ENCODE measurements around the gene CTNNBL1. TPM values are rescaled to one million over a fixed set of nuclear protein-coding genes. Genes with fewer than 3 reads are reported as not detected.

The CTNNBL1 gene
- total and polyA plus RNA-seq, 2 donors (not counting 3 experiments of a cell fraction or from before 2014, with no cell fraction given), result 20.8 to 60.2 TPM

DNA sequence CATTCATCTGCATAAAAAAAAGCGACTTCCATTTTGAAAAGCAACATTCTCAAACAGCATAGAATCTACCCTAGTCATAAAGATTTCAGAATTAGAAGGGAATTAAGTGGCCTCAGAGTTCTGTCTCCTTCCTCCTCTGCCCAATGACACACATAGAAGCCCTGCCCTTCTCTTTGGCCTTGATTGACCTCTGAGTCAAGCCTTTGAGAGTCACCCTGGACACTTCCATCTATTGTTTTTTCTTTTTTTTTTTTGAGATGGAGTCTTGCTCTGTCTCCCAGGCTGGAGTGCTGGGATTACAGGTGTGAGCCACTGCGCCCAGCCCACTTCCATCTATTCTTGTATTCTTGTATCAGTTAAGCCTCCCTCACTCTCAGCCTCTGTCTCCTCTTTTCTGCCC lies 44.8 kb upstream of the CTNNBL1 start:
- no peak overlapping the region for H3K9ac ChIP-seq (replicated peaks; ENCODE audit: extremely low read depth, insufficient read depth, low read length)
- H3K9me3 ChIP-seq (replicated peaks; ENCODE audit: control insufficient read depth, insufficient read depth, low read length), result no peaks in the 10 kb centered on the region
- no TSS peak for BruUV-seq (replicated peaks)
- DNase-seq (ENCODE audit: low read depth, low spot score) (peak; percentile 40), FAIRE-seq (peak; percentile 55)
- no peak overlapping the region for H3K4me2 ChIP-seq (ENCODE audit: insufficient read depth, low read length)
- no peak overlapping the region for H3K27ac ChIP-seq (ENCODE audit: insufficient read depth, low read depth, low read length)
- peak; percentile 48 for TF ChIP-seq FOS (IDR thresholded peaks at IDR 0.05; ENCODE audit: borderline replicate concordance, insufficient read depth, low read length)
- TF ChIP-seq, protein P1, sequence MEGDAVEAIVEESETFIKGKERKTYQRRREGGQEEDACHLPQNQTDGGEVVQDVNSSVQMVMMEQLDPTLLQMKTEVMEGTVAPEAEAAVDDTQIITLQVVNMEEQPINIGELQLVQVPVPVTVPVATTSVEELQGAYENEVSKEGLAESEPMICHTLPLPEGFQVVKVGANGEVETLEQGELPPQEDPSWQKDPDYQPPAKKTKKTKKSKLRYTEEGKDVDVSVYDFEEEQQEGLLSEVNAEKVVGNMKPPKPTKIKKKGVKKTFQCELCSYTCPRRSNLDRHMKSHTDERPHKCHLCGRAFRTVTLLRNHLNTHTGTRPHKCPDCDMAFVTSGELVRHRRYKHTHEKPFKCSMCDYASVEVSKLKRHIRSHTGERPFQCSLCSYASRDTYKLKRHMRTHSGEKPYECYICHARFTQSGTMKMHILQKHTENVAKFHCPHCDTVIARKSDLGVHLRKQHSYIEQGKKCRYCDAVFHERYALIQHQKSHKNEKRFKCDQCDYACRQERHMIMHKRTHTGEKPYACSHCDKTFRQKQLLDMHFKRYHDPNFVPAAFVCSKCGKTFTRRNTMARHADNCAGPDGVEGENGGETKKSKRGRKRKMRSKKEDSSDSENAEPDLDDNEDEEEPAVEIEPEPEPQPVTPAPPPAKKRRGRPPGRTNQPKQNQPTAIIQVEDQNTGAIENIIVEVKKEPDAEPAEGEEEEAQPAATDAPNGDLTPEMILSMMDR (IDR thresholded peaks at IDR 0.05; ENCODE audit: extremely low read depth in 1 of 2, insufficient read depth in 1 of 2, low read depth in 1 of 2, low read length in 2 of 2), result no peak
- H4K20me1 ChIP-seq (replicated peaks; ENCODE audit: control insufficient read depth, extremely low read depth, insufficient read depth, low read length), result no peaks in the 10 kb centered on the region
- peaks cover 3 to 10% of the 10 kb centered on the region in 2 experiments for H3K27me3 ChIP-seq (ENCODE audit: control insufficient read depth in 2 of 2, insufficient read depth in 2 of 2, low read length in 2 of 2)
- ChIA-PET CTCF (no interaction called here), POLR2A (no interaction called here)
- H3K79me2 ChIP-seq (ENCODE audit: control insufficient read depth, insufficient read depth, low read length), result no peaks in the 10 kb centered on the region
- intact Hi-C loops (cut with micrococcal nuclease), result no loop called here
- H3K4me3 ChIP-seq (replicated peaks in 1 of 3; ENCODE audit: insufficient read depth in 1 of 3, low read depth in 1 of 3, low read length in 3 of 3), result no peak overlapping the region
- H2AFZ ChIP-seq (ENCODE audit: low read depth, low read length), result no peak overlapping the region
- H3K4me1 ChIP-seq (ENCODE audit: control insufficient read depth, extremely low read depth, insufficient read depth, low read length), result no peaks in the 10 kb centered on the region
- no peaks in the 10 kb centered on the region for H3K9me1 ChIP-seq (replicated peaks; ENCODE audit: control insufficient read depth, extremely low read depth, insufficient read depth, low read length)
- H3K36me3 ChIP-seq (ENCODE audit: control insufficient read depth in 2 of 2, extremely low read depth in 1 of 2, insufficient read depth in 2 of 2, low read length in 2 of 2), result no peaks in the 10 kb centered on the region
- dilution Hi-C loops (cut with MboI; ENCODE audit: extremely low pct_ligation_motif_present, low sequenced_read_pairs), result no loop called here

DNA sequence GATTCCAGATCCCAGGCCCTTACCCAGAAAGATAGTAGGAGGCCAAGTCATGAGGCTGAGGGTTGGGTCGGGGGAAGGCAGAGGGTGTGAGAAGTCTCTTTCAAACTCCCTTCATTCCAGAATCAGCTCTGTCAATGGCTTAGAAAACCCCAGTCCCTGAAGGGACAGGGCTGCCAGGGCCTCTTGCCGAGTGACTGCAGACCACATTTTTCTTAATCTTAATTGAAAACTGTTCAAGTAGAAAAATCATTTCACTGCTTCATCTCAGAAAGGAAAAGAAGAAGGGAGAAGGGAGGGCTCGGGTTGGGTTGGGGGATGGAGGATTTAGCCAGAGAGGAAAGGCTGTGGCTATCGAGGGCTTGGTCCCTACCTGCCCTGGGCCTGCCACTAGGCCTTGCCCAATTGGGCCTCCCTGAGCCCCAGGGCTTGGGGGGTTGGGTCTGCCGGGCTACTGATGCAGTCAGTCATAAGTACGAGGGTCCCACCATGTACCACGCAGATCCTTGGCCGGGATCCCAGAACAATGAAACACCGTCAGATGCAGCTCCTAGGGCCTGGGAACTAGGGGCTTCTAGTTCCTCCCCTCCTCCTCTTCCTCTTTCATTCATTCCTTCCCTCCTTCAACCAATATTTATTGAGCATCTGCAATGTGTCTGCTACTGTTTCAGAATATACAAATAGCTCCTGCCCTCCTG lies 44.0 kb upstream of the CTNNBL1 start:
- no peak overlapping the region for H3K9ac ChIP-seq (replicated peaks; ENCODE audit: extremely low read depth, insufficient read depth, low read length)
- no peak overlapping the region for H3K27ac ChIP-seq (ENCODE audit: insufficient read depth, low read depth, low read length)
- no peaks in the 10 kb centered on the region for H3K9me1 ChIP-seq (replicated peaks; ENCODE audit: control insufficient read depth, extremely low read depth, insufficient read depth, low read length)
- H3K4me2 ChIP-seq (ENCODE audit: insufficient read depth, low read length), result no peak overlapping the region
- no peaks in the 10 kb centered on the region for H3K36me3 ChIP-seq (ENCODE audit: control insufficient read depth in 2 of 2, extremely low read depth in 1 of 2, insufficient read depth in 2 of 2, low read length in 2 of 2)
- H3K4me3 ChIP-seq (replicated peaks in 1 of 3; ENCODE audit: insufficient read depth in 1 of 3, low read depth in 1 of 3, low read length in 3 of 3), result no peak overlapping the region
- intact Hi-C loops (cut with micrococcal nuclease), result no loop called here
- ChIA-PET POLR2A (no interaction called here), CTCF (no interaction called here)
- BruUV-seq (replicated peaks), result no TSS peak
- dilution Hi-C loops (cut with MboI; ENCODE audit: extremely low pct_ligation_motif_present, low sequenced_read_pairs), result no loop called here
- DNase-seq (ENCODE audit: low read depth, low spot score) (no peak), FAIRE-seq (no peak)
- H3K27me3 ChIP-seq (ENCODE audit: control insufficient read depth in 2 of 2, insufficient read depth in 2 of 2, low read length in 2 of 2), result peaks cover 2 to 3% of the 10 kb centered on the region in 2 experiments
- H4K20me1 ChIP-seq (replicated peaks; ENCODE audit: control insufficient read depth, extremely low read depth, insufficient read depth, low read length), result no peaks in the 10 kb centered on the region
- no peaks in the 10 kb centered on the region for H3K79me2 ChIP-seq (ENCODE audit: control insufficient read depth, insufficient read depth, low read length)
- no peaks in the 10 kb centered on the region for H3K9me3 ChIP-seq (replicated peaks; ENCODE audit: control insufficient read depth, insufficient read depth, low read length)
- TF ChIP-seq FOS (IDR thresholded peaks at IDR 0.05; ENCODE audit: borderline replicate concordance, insufficient read depth, low read length), result no peak
- no peak for TF ChIP-seq POLR2A (IDR thresholded peaks at IDR 0.05; ENCODE audit: low read depth, low read length)
- TF ChIP-seq, protein P1 (IDR thresholded peaks at IDR 0.05; ENCODE audit: extremely low read depth in 1 of 2, insufficient read depth in 1 of 2, low read depth in 1 of 2, low read length in 2 of 2), result no peak
- no peak for TF ChIP-seq EZH2 (IDR thresholded peaks at IDR 0.05; ENCODE audit: borderline replicate concordance, low read depth, low read length, severe bottlenecking)
- TF ChIP-seq MYC (IDR thresholded peaks at IDR 0.05; ENCODE audit: low read depth, low read length), result no peak
- TF ChIP-seq GATA2 (IDR thresholded peaks at IDR 0.05; ENCODE audit: insufficient read depth, insufficient read length, low read depth, low read length), result no peak
- TF ChIP-seq POLR2AphosphoS5 (IDR thresholded peaks at IDR 0.05; ENCODE audit: insufficient read depth, low read depth, low read length), result no peak
- TF ChIP-seq, protein P2, sequence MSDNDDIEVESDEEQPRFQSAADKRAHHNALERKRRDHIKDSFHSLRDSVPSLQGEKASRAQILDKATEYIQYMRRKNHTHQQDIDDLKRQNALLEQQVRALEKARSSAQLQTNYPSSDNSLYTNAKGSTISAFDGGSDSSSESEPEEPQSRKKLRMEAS (IDR thresholded peaks at IDR 0.05; ENCODE audit: insufficient read depth, insufficient read length), result no peak
- TF ChIP-seq JUN (IDR thresholded peaks at IDR 0.05; ENCODE audit: borderline replicate concordance, insufficient read depth, insufficient read length, low read depth), result no peak
- H2AFZ ChIP-seq (ENCODE audit: low read depth, low read length), result no peak overlapping the region
- no peaks in the 10 kb centered on the region for H3K4me1 ChIP-seq (ENCODE audit: control insufficient read depth, extremely low read depth, insufficient read depth, low read length)
